Stimulated activated CD8-positive, alpha-beta memory T cell treated with anti-CD3 and anti-CD28 coated beads, Interleukin-15, amount 100 ng/mL, for 48 hours (primary cell): ENCODE results near the gene BTN2A1.
"Not testable (repeated sequence)": the region's sequence is repeated elsewhere in the genome, so short reads cannot be mapped to it uniquely, and the experiment has no call there.

Experiments
- DNase-seq, 2 donors: peaks; one replicate each; pipeline ENCODE4 v3.0.0-alpha.2; 2020; ENCODE audit warnings: low read depth in 2 of 2

Gene BTN2A1

DNA sequence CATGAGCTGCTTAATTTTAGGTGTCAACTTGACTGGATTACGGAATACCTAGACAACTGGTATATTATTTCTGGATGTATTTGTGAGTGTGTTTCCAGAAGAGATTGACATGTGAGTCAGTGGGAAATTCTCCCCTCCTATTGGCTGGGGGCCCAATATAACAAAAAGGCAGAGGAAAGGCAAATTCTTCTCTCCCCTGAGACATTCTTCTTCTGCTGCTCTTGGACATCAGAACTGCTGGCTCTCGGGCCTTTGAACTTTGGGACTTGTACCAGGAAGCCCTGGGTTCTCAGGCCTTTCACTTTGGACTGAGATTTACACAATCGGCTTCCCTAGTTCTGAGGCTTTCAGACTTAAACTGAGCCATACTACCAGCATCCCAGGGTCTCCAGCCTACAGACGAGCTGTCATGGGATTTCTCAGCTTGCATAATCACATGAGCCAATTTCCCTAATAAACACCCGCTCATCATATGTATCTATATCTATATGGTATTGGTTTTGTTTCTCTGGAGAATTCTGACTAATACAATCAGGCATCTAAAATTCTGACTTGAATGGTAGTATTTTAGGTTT is 25.0 kb upstream of the BTN2A1 start:
- no peak for DNase-seq

DNA sequence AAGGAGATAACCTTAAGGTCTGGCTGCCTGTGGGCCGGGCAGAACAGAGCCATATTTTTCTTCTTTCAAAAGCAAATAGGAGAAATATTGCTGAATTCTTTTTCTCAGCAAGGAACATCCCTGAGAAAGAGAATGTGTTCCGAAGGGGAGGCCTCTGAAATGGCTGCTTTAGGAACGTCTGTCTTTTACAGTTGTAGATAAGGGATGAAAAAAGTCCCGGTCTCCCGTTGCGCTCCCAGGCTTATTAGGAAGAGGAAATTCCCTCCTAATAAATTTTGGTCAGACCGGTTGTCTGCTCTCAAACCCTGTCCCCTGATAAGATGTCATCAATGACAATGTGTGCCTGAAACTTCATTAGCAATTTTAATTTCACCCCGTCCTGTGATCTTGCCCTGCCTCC is 24.1 kb upstream of the BTN2A1 start:
- not testable (repeated sequence) for DNase-seq

DNA sequence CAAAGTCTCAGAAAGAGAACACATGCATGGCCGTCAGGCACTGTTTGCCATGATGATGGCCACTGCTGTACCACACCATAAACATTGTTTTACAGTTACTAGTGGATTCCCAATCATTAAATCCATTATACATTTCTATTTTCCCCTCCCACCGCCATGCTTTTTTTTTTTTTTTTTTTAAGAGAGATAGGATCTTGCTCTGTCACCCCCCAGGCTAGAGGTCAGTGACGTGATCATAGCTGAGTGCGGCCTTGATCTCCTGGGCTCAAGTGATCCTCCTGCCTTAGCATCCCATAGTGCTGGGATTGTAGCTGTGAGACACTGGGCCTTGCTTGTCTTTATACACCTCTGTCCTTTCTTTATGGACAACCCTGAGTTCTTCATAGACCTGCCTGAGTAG is 21.7 kb upstream of the BTN2A1 start:
- DNase-seq = no peak

DNA sequence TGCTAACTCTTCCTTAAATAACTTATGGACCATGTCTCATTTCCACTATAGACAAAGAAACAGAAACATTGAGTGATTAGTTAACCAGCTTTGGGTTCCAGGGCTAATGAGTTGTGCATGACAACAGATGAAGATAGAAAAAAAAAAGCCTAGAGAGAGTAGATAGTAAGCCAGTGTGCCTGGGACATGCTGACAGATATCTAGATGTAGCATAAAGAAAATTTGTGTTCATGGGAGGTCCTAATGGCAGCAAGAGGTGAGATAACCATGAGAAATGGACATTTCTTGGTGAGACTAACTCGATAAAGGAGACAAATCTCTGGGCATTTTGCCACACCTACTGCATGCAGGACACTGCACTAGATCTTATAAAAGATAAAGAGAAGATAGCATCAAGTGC is 20.2 kb upstream of the BTN2A1 start:
- DNase-seq = no peak

DNA sequence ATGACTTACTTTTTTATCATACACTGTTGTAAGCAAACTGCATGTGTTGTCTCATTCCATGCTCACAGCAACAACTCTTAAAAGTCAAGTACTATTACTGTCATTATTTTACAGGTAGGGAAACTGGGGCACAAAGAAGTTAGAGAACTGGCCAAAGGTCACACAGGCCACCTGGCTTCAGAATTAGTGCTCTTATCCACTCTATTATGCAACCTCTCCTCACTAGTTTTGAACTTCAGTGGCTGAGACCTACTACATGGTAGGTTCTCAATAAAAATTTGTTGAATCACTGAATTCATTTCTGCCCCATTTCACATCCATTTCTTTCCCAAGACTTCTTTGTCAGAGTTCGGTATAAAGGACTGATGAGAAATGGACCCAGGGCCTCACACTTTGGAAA is 19.8 kb upstream of the BTN2A1 start:
- no peak for DNase-seq

GRCh38 chr6:26439151-26440125 is 18.3 kb upstream of the BTN2A1 start:
- DNase-seq = no peak

DNA sequence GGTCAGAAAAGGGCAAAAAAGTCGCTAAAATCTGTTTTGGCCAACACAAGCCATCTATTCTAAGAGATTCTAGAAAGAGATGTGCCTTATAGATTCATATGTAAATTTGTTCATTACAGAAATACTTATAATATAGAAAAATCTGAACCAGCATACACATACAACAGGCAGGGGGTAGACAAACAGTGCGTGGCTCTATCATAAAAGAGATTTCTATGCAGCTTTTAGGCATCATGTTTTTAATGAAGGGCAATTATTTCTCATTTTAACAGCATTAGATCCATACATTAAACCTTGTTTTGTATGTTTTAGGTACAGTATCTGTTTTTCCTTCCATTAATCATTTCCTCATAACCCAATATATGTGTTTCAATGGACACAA is 16.8 kb upstream of the BTN2A1 start:
- no peak for DNase-seq

GRCh38 chr6:26441977-26442376 is 15.8 kb upstream of the BTN2A1 start:
- DNase-seq = no peak

GRCh38 chr6:26445934-26446667 is 11.7 kb upstream of the BTN2A1 start:
- DNase-seq = peak in 1 of 2 donors; percentile 53

- DNase-seq = no peak
Observed at GRCh38 chr6:26447257-26447656, 10.5 kb upstream of the BTN2A1 start.

DNA sequence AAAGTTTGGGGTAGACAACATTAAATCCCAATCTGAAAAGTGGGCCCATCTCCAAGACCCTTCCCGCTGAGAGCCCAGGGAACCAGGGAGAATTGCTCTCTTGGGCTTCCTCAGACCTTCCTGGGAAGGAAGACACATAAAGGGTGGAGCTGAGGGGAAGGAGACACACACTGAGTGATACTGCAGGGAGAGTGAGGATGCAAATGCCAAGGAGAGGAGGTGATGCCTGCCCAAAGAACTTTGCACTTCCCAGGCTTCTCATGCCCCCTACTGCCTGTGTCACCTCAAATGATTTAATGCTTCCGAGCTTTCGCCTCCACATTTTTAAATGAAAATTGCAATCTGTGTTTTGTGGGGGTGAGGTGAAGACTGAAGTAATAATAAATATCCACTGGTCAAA is 7.5 kb upstream of the BTN2A1 start:
- DNase-seq = no peak

DNA sequence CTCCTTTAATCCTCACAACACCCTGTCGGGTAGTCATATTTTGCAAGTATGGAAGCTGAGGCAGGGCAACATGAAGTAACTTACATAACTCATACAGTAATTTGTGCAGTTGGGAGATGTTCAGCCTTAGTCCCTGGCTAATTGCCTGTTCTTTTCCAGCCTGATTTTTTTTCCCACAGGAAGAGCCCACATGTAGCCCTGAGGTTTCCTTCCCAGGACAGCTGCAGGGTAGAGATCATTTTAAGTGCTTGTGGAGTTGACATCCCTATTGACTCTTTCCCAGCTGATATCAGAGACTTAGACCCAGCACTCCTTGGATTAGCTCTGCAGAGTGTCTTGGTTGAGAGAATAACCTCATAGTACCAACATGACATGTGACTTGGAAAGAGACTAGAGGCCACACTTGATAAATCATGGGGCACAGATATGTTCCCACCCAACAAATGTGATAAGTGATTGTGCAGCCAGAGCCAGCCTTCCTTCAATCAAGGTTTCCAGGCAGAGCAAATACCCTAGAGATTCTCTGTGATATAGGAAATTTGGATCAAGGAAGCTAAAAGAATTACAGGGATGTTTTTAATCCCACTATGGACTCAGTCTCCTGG is 5.0 kb upstream of the BTN2A1 start:
- no peak for DNase-seq

DNA sequence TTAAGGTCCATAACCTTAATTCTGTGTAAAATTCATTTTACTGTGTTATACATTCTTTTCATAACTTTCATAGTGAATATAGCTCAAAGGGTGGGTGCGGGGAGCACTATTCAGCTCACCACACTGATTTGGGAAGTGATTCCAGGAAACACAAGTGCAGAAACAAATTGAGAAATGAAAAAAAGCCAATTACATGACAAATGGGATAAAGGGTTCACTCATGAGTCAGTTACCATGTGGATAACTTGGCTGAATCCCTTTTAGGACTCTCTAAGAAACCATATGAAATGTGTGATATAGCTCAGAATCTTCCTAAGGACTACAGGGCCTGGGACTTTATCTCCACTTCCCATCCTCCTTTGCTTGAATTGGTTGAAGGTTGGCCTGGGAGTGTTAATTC is 3.1 kb upstream of the BTN2A1 start:
- no peak for DNase-seq

DNA sequence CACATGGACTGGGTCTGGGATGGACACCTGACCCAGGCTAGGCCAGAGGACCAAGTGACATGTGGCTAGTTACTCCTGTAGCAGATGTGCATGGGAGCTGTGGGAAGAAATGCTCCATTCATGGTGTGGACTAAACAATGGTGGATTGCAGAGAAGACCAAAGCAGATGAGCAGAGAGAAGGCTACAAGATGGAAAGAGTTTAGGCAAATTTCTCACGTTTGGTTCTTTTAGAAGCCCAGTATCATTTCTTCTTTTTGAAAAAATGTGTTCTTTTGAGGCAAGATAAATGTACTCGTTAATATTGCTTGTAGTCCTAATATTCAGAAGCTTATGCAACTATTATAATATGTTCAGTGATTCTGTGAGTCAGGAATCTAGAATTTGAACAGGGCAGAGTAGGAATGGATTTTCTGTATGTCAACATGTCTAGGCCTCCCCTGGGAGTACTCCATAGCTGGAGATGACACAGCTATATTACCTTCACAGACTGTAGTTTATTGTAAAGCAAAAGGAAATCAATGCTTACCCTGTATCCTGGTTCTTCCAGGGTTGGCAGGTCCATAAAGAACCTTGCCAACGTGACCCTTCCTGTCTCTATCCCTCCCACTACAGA is 2.3 kb upstream of the BTN2A1 start:
- no peak for DNase-seq

GRCh38 chr6:26457264-26457805 is 420 bp upstream of the BTN2A1 start:
- no peak for DNase-seq

DNA sequence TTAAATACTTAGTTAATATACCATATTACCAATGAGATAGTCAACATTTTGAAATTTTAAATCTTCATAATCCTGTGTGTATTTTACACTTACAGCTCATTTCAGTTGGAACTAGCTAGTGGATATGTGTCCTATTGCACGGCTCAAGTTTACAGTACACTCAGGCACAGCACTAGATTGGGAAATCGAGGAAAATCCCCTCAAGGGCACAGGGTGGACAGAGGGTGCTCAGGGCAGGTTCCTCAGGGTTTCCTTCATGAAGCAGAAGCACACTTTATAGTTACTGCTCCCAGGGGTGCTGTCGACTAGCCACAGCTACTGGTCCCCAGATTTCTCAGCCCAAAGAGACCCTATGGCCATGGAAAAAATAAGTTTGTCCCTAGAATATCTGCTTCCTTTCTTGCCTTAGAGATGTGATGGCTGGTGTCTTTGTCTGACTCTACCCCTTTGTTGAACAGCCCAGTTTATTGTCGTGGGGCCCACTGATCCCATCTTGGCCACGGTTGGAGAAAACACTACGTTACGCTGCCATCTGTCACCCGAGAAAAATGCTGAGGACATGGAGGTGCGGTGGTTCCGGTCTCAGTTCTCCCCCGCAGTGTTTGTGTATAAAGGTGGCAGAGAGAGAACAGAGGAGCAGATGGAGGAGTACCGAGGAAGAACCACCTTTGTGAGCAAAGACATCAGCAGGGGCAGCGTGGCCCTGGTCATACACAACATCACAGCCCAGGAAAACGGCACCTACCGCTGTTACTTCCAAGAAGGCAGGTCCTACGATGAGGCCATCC is 1.5 kb downstream of the BTN2A1 start:
- DNase-seq = no peak

DNA sequence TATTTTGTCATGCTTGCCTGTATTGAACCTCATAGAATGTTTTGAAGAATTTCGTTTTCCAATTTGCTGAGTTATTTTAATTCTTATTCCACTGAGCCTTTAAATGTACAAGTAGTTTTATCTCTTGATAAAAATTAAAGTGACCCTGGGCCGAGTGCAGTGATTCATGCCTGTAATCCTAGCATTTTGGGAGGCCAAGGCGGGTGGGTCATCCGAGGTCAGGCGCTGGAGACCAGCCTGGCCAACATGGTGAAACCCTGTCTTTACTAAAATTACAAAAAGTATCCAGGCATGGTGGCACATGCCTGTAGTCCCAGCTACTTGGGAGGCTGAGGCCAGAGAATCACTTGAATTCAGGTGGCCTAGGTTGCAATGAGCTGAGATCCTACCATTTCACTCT is 3.6 kb downstream of the BTN2A1 start:
- not testable (repeated sequence) for DNase-seq

- DNase-seq = no peak
Observed at GRCh38 chr6:26464014-26464413, 6.3 kb downstream of the BTN2A1 start.

DNA sequence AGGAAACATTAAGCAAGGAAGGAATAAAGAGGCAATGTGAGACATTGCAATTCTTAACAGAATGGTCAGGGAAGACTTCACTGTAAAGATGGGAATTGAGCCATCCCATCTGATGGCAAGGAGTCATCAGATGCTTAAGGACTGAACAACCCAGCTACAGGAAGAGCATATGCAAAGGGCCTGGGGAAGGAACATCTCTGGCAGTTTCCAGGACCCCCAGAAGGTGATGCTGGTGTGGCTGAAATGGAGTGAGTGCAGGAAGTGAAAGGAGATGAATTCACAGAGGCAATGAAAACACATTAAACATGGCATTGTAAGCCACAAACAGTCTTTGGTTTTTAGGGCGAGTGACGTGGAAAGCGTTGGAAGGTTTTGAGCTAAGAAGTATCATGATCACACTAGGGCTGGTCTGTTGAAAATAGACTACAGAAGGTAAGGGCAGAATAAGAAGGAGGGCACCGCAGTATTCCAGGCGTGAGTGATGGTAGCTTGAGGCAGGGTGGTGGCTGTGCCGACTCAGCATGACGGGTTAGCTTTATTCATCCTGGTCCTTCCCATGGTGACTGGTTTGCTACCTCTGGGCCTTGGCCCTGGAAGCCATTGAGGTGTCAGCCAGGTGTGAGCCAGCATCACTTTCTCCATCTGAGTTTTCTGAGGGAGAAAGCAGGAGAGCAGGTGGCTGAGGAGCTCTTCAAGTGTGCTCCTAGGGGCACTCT is 6.8 kb downstream of the BTN2A1 start:
- DNase-seq = no peak

DNA sequence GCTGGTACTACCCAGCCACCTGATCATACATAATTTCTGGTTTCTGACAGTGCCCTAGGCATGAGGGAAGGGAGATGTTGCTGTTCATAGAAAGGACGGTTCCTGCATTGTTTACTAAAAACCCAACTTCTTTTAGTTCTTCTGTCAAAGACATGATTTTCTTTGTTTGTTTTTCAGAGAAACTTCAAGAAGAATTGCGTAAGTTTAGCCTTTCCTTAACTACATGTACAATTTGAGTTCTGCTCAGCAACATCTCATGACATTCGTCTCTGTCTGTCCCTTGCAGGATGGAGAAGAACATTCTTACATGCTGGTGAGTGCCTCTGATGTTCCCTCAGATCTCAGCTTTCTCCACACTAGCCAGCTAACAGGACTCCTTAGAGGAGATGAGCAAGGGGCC is 8.0 kb downstream of the BTN2A1 start:
- DNase-seq = no peak
